Fibroblast of pulmonary artery (primary cell): ENCODE data around the gene HSPB6.
"Not testable (repeated sequence)": the region's sequence is repeated elsewhere in the genome, so short reads cannot be mapped to it uniquely, and the experiment has no call there.

Experiments
- DNase-seq: peaks from one replicate; pipeline ENCODE4 v3.0.0-alpha.2; 2010; ENCODE audit warnings: low read depth
- H3K4me3 ChIP-seq: replicated peaks from 2 replicates; pipeline ENCODE4 v1.5.1; 2011; ENCODE audit warnings: low read depth, mild to moderate bottlenecking, control low read depth, low read length, moderate library complexity
- CTCF ChIP-seq: IDR thresholded peaks from 2 replicates; pipeline ENCODE4 v1.5.1; 2011; ENCODE audit warnings: mild to moderate bottlenecking, control low read depth, low read length, inconsistent platforms; ENCODE audit errors: missing control alignments

Gene HSPB6

GRCh38 chr19:35724560-35724959 is 32.3 kb downstream of the HSPB6 start:
- no peak overlapping the region for H3K4me3 ChIP-seq
- DNase-seq = no peak
- TF ChIP-seq CTCF = no peak

- not testable (repeated sequence) for H3K4me3 ChIP-seq, DNase-seq
Measured at GRCh38 chr19:35724132-35724531, 32.7 kb downstream of the HSPB6 start.

- DNase-seq = no peak
Measured at GRCh38 chr19:35723671-35724070, 33.2 kb downstream of the HSPB6 start.

GRCh38 chr19:35722897-35723296 is 33.9 kb downstream of the HSPB6 start:
- no peak overlapping the region for H3K4me3 ChIP-seq
- TF ChIP-seq CTCF = no peak
- no peak for DNase-seq

More at GRCh38 chr19:35723671-35724070, 33.2 kb downstream of the HSPB6 start:
- no peak for TF ChIP-seq CTCF
- H3K4me3 ChIP-seq = no peak overlapping the region

GRCh38 chr19:35722461-35722860 is 34.4 kb downstream of the HSPB6 start:
- DNase-seq = no peak
- no peak overlapping the region for H3K4me3 ChIP-seq
- no peak for TF ChIP-seq CTCF

GRCh38 chr19:35721374-35721773 is 35.5 kb downstream of the HSPB6 start:
- TF ChIP-seq CTCF = no peak
- H3K4me3 ChIP-seq = no peak overlapping the region
- no peak for DNase-seq

- DNase-seq = no peak
- no peak overlapping the region for H3K4me3 ChIP-seq
- no peak for TF ChIP-seq CTCF
Measured at GRCh38 chr19:35720648-35721047, 36.2 kb downstream of the HSPB6 start.

- H3K4me3 ChIP-seq = no peak overlapping the region
- DNase-seq = no peak
- no peak for TF ChIP-seq CTCF
Measured at GRCh38 chr19:35720163-35720524, 36.7 kb downstream of the HSPB6 start.
